ENCODE data around the gene FAM219B. TPM values are rescaled to one million over a fixed set of nuclear protein-coding genes. Genes with fewer than 3 reads are reported as not detected.
"Not testable (repeated sequence)": the region's sequence is repeated elsewhere in the genome, so short reads cannot be mapped to it uniquely, and the experiment has no call there.

FAM219B gene
- total RNA-seq, 6 experiments from 2014 or later: 40.6 to 61.4 (median 51.8) TPM

DNA sequence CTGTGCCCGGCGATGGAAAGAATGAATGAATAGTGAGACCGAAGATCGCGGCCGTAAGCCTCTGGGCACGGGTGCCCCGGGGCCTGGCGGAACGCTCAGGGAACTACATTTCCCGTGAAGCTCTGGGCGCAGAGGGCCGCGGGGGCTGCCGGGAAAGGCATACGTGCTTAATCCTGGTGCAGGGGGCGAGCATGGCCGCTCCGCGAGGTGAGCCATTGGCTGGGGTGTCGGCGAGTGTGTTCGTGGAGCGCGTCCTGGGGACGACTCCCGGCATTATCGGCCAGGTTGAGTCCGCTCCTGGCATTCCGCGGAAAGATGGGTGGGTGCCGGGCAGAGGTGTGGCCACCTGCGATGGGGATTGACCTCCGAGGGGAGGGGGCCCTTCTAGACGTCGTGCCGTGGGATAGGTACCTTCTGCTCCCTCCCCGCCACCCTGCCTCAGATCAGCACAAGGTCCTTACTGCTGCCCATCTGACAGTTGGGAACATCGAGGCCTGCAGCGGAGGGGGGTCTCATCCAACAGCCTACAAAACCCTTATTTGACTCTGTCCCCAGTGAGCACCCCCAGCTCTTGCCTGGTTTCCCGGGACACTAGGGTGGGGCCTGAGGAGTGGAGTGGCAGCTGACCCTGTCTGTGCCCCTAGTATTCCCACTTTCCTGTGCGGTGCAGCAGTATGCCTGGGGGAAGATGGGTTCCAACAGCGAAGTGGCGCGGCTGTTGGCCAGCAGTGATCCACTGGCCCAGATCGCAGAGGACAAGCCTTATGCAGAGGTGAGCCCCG, 16.6 kb downstream of the FAM219B start, which contains the start of gene MPI:
Gene MPI, plus strand, starts transcription at position 160 of the 782 bp plus-strand sequence. Its CDS starts 32 bp downstream, at position 192.
- Mint-ChIP-seq H3K27me3 (ENCODE audit: insufficient read depth) (peaks cover 2% of the 10 kb centered on the region; the same call in 1 of the 2 replicates), H3K9me3 (no peaks in the 10 kb centered on the region), H3K4me1 (ENCODE audit: low read depth) (peaks cover 29% of the 10 kb centered on the region), H3K27ac (peak within 1 kb of the TSS; percentile 69), H3K36me3 (ENCODE audit: low read depth) (peaks cover 13% of the 10 kb centered on the region; the same call in 1 of the 2 replicates), H3K4me3 (peak within 1 kb of the TSS; percentile 91)
- peak; percentile 72 for DNase-seq
- no peak; the same call in 1 of the 2 replicates for TF ChIP-seq CTCF (IDR thresholded peaks at IDR 0.05)

DNA sequence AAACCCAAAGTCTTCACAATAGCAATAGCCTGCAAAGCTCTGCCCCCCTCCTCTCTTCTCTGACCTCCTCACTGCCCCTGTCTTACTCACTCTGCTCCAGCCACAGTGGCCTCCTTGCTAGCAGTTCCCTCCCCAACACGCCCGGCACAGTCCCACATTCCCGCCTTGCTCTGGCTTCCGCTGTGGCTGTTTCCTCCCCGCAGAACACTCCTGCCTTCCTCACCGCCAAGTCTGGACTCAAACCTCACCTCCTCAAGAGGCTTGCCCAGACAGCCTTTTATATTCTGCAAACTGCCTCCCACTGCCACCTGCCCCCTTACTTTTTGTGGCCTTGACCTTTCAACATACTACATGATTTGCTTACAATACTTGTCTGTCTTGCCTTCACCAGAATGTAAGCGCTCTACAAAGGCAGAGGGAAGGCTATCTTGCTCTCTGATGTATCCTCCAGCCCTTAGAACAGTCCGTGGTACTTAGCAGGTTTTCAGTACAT, 17.2 kb downstream of the FAM219B start:
- Mint-ChIP-seq H3K36me3 (ENCODE audit: low read depth) (peaks cover 13% of the 10 kb centered on the region; the same call in 1 of the 2 replicates), H3K27ac (peak overlapping the region; percentile 69), H3K4me3 (peak overlapping the region; percentile 91), H3K27me3 (ENCODE audit: insufficient read depth) (peaks cover 2% of the 10 kb centered on the region; the same call in 1 of the 2 replicates), H3K4me1 (ENCODE audit: low read depth) (peaks cover 36% of the 10 kb centered on the region), H3K9me3 (no peaks in the 10 kb centered on the region)
- TF ChIP-seq CTCF (IDR thresholded peaks at IDR 0.05): peak; percentile 40; the same call in 1 of the 2 replicates
- DNase-seq: peak; percentile 31

DNA sequence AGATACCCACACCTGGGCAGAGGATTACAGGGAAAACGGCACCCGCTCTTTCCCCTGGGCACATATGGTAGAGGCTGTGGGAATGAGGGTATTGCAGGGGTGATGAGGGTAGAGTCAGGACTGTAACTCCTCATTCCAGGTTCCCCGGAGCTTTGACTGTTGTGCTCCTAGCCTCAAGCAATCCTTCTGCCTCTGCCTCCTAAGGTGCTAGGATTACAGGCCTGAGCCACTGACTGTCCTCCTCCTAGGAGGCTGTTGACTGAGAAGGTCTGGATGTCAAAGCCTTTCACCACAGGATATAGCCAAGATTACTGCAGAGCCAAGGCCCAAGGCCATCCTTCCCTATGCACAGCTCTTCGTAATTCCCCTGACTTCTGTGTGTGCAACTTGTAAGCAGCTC, 17.9 kb downstream of the FAM219B start:
- no peak for DNase-seq
- no peak for TF ChIP-seq CTCF (IDR thresholded peaks at IDR 0.05)
- H3K27me3 Mint-ChIP-seq (ENCODE audit: insufficient read depth): peaks cover 2% of the 10 kb centered on the region; the same call in 1 of the 2 replicates
- H3K9me3 Mint-ChIP-seq: no peaks in the 10 kb centered on the region
- H3K4me1 Mint-ChIP-seq (ENCODE audit: low read depth): peaks cover 40% of the 10 kb centered on the region
- H3K36me3 Mint-ChIP-seq (ENCODE audit: low read depth): peaks cover 11% of the 10 kb centered on the region; the same call in 1 of the 2 replicates
- H3K27ac Mint-ChIP-seq: no peak overlapping the region
- H3K4me3 Mint-ChIP-seq: no peak overlapping the region

DNA sequence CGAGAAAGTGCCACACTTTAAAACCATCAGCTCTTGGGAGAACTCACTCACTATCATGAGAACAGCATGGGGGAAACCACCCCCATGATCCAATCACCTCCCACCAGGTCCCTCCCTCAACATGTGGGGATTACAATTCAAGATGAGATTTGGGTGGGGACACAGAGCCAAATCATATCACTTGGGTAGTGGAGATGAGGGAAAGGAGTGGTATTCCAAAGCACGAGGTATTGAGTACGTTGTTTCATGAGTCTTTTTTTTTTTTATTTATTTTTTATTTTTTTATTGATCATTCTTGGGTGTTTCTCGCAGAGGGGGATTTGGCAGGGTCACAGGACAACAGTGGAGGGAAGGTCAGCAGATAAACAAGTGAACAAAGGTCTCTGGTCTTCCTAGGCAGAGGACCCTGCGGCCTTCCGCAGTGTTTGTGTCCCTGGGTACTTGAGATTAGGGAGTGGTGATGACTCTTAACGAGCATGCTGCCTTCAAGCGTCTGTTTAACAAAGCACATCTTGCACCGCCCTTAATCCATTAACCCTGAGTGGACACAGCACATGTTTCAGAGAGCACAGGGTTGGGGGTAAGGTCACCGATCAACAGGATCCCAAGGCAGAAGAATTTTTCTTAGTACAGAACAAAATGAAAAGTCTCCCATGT, 19.0 kb downstream of the FAM219B start:
- not testable (repeated sequence) for H3K36me3 Mint-ChIP-seq (ENCODE audit: low read depth); H3K27ac Mint-ChIP-seq

DNA sequence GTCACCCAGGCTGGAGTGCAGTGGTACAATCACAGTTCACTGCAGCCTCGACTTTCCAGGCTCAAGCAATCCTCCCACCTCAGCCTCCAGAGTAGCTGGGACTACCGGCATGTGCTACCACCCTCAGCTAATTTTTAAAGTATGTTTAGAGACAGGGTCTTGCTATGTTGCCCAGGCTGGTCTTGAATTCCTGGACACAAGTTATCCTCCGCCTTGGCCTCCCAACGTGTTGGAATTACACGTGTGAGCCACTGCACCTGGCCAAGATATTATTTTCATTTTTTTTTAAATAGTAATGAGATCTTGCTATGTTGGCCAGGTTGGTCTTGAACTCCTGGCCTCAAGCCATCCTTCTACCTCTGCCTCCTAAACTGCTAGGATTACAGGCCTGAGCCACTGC, 21.2 kb downstream of the FAM219B start:
- Mint-ChIP-seq H3K9me3 (peaks cover 6% of the 10 kb centered on the region; the same call in 1 of the 2 replicates), H3K27me3 (ENCODE audit: insufficient read depth) (peaks cover 2% of the 10 kb centered on the region; the same call in 1 of the 2 replicates), H3K36me3 (ENCODE audit: low read depth) (no peaks in the 10 kb centered on the region; the same call in 1 of the 2 replicates), H3K4me3 (no peak overlapping the region), H3K27ac (no peak overlapping the region), H3K4me1 (ENCODE audit: low read depth) (peaks cover 34% of the 10 kb centered on the region)
- no peak for DNase-seq
- TF ChIP-seq CTCF (IDR thresholded peaks at IDR 0.05): no peak

More for the DNA sequence above, 19.0 kb downstream of the FAM219B start:
- not testable (repeated sequence) for H3K27me3 Mint-ChIP-seq (ENCODE audit: insufficient read depth); H3K9me3 Mint-ChIP-seq; H3K4me3 Mint-ChIP-seq; DNase-seq
- peaks cover 39% of the 10 kb centered on the region for H3K4me1 Mint-ChIP-seq (ENCODE audit: low read depth)
